IMR-90 (cell line): ENCODE measurements around the gene CENPT. TPM values are rescaled to one million over a fixed set of nuclear protein-coding genes. Genes with fewer than 3 reads are reported as not detected.

Source experiments
- ATAC-seq: fragments of 200-7000 bp; cut with Tn5 transposase; 2 replicates; pipeline ENCODE4 v1.9.1; 2020; ENCODE audit warnings: low read depth, mild to moderate bottlenecking, moderate library complexity
- BruUV-seq: library from RNA; stranded (reverse); fragments of 400-500 nt; replicated peaks from 2 replicates; lab custom pipeline; 2021; lab: Mats Ljungman, UMichigan
- CTCF ChIA-PET: fragments of 300-600 bp; formaldehyde crosslinking; extraction: SDS; loops from one replicate; lab custom pipeline; 2021; ENCODE audit warnings: antibody characterized with exemption; lab: Yijun Ruan, JAX
- POLR2A ChIA-PET: fragments of 300-600 bp; sonication (Branson Sonifier 250); formaldehyde crosslinking; loops from one replicate; lab custom pipeline; 2022; ENCODE audit warnings: antibody characterized with exemption; ENCODE audit not compliant: unreplicated experiment; lab: Charles Lee
- DNase-seq: peaks from one replicate; pipeline ENCODE4 v3.0.0; 2013
- H2AFZ ChIP-seq: replicated peaks from 2 replicates; pipeline ENCODE3; 2013; ENCODE audit warnings: low read length, mild to moderate bottlenecking; ENCODE audit not compliant: poor library complexity
- H2AK5ac ChIP-seq: 2 replicates; pipeline ENCODE4 v1.6.1; 2013; ENCODE audit warnings: low read depth, low read length, inconsistent platforms
- H2AK9ac ChIP-seq: replicated peaks from 2 replicates; pipeline ENCODE3; 2013; ENCODE audit warnings: mild to moderate bottlenecking, low read depth, low read length, moderate library complexity; ENCODE audit not compliant: poor library complexity
- H2BK120ac ChIP-seq: 2 replicates; pipeline ENCODE4 v1.6.1; 2013; ENCODE audit warnings: low read depth, low read length, inconsistent platforms
- H2BK15ac ChIP-seq: 3 replicates; pipeline ENCODE4 v1.6.1; 2013; ENCODE audit warnings: low read depth, low read length, inconsistent platforms
- H2BK20ac ChIP-seq: 2 replicates; pipeline ENCODE4 v1.6.1; 2013; ENCODE audit warnings: low read depth, mild to moderate bottlenecking, inconsistent platforms, low read length, moderate library complexity
- H2BK5ac ChIP-seq: 2 replicates; pipeline ENCODE4 v1.6.1; 2013; ENCODE audit warnings: mild to moderate bottlenecking, low read depth, low read length, inconsistent platforms; ENCODE audit not compliant: poor library complexity, severe bottlenecking
- H3K14ac ChIP-seq: replicated peaks from 2 replicates; pipeline ENCODE4 v1.6.1; 2013; ENCODE audit warnings: low read depth, low read length, inconsistent platforms
- H3K18ac ChIP-seq: 2 replicates; pipeline ENCODE4 v1.6.1; 2013; ENCODE audit warnings: low read depth, low read length, control low read depth
- H3K23ac ChIP-seq: 2 replicates; pipeline ENCODE4 v1.6.1; 2013; ENCODE audit warnings: low read depth, low read length, inconsistent platforms
- H3K27ac ChIP-seq: 2 replicates; pipeline ENCODE4 v1.5.1; 2013; ENCODE audit warnings: mild to moderate bottlenecking, control low read depth, low read length; ENCODE audit not compliant: insufficient read depth
- H3K27me3 ChIP-seq: 2 replicates; pipeline ENCODE4 v1.6.1; 2013; ENCODE audit warnings: low read length; ENCODE audit not compliant: control insufficient read depth, insufficient read depth
- H3K36me3 ChIP-seq: 2 replicates; pipeline ENCODE4 v1.6.1; 2013; ENCODE audit warnings: low read length, mixed read lengths; ENCODE audit not compliant: control insufficient read depth, insufficient read depth
- H3K4ac ChIP-seq: 2 replicates; pipeline ENCODE4 v1.6.1; 2013; ENCODE audit warnings: low read depth, low read length, inconsistent platforms
- H3K4me1 ChIP-seq: 2 replicates; pipeline ENCODE4 v1.6.1; 2013; ENCODE audit warnings: low read length, mixed read lengths; ENCODE audit not compliant: control insufficient read depth, insufficient read depth
- H3K4me2 ChIP-seq: 2 replicates; pipeline ENCODE4 v1.6.1; 2013; ENCODE audit warnings: low read depth, mild to moderate bottlenecking, control low read depth, low read length, moderate library complexity
- H3K4me3 ChIP-seq: 2 replicates; pipeline ENCODE4 v1.5.1; 2013; ENCODE audit warnings: low read depth, mild to moderate bottlenecking, control low read depth, low read length, moderate library complexity; ENCODE audit not compliant: insufficient read depth
- H3K56ac ChIP-seq: 2 replicates; pipeline ENCODE4 v1.6.1; 2013; ENCODE audit warnings: low read length, inconsistent platforms; ENCODE audit not compliant: insufficient read depth; ENCODE audit errors: extremely low read depth
- H3K79me1 ChIP-seq, 2 experiments: 2 replicates each; pipeline ENCODE4 v1.6.1; 2013; ENCODE audit warnings: low read length in 2 of 2, inconsistent platforms in 1 of 2, low read depth in 1 of 2
- H3K9ac ChIP-seq: 2 replicates; pipeline ENCODE4 v1.6.1; 2013; ENCODE audit warnings: low read depth, low read length, control low read depth
- H3K9me1 ChIP-seq: 2 replicates; pipeline ENCODE4 v1.6.1; 2013; ENCODE audit warnings: low read length, inconsistent platforms; ENCODE audit not compliant: insufficient read depth
- H3K9me3 ChIP-seq: 2 replicates; pipeline ENCODE4 v1.6.1; 2013; ENCODE audit warnings: low read length; ENCODE audit not compliant: control insufficient read depth, insufficient read depth
- H4K20me1 ChIP-seq: 2 replicates; pipeline ENCODE4 v1.6.1; 2013; ENCODE audit warnings: low read length, inconsistent platforms; ENCODE audit not compliant: insufficient read depth
- H4K5ac ChIP-seq: 2 replicates; pipeline ENCODE4 v1.6.1; 2013; ENCODE audit warnings: mild to moderate bottlenecking, low read depth, low read length, control low read depth
- H4K8ac ChIP-seq, 2 experiments: 2 replicates each; pipeline ENCODE4 v1.6.1; 2013; ENCODE audit warnings: low read depth in 2 of 2, low read length in 2 of 2, control low read depth in 1 of 2, inconsistent platforms in 1 of 2
- H4K91ac ChIP-seq: 2 replicates; pipeline ENCODE4 v1.6.1; 2013; ENCODE audit warnings: low read depth, low read length, inconsistent platforms; ENCODE audit not compliant: insufficient read depth
- BHLHE40 ChIP-seq: fragments of 150-350 bp; IDR thresholded peaks from 2 replicates; pipeline ENCODE4 v1.6.1; 2016; ENCODE audit warnings: mild to moderate bottlenecking, low read depth, low read length
- CEBPB ChIP-seq: IDR thresholded peaks from 2 replicates; pipeline ENCODE4 v1.6.1; 2012; ENCODE audit warnings: low read depth, low read length, improper control_type of control experiment
- CHD1 ChIP-seq: IDR thresholded peaks from 2 replicates; pipeline ENCODE4 v1.6.1; 2012; ENCODE audit warnings: low read depth, low read length, improper control_type of control experiment
- FOS ChIP-seq: fragments of 150-350 bp; IDR thresholded peaks from 2 replicates; pipeline ENCODE4 v1.6.1; 2016; ENCODE audit warnings: low read depth, low read length
- MAFK ChIP-seq: IDR thresholded peaks from 2 replicates; pipeline ENCODE4 v1.6.1; 2012; ENCODE audit warnings: low read depth, low read length, improper control_type of control experiment
- MXI1 ChIP-seq: IDR thresholded peaks from 2 replicates; pipeline ENCODE4 v1.6.1; 2012; ENCODE audit warnings: low read depth, mild to moderate bottlenecking, low read length, moderate library complexity, borderline replicate concordance
- NFE2L2 ChIP-seq: fragments of 150-350 bp; IDR thresholded peaks from 2 replicates; pipeline ENCODE4 v1.6.1; 2016; ENCODE audit warnings: low read depth, mild to moderate bottlenecking, low read length
- POLR2A ChIP-seq: IDR thresholded peaks from 2 replicates; pipeline ENCODE4 v1.6.1; 2012; ENCODE audit warnings: mild to moderate bottlenecking, low read depth, low read length
- RAD21 ChIP-seq: IDR thresholded peaks from 2 replicates; pipeline ENCODE4 v1.6.1; 2012; ENCODE audit warnings: low read length, improper control_type of control experiment
- RCOR1 ChIP-seq: IDR thresholded peaks from 2 replicates; pipeline ENCODE4 v1.6.1; 2012; ENCODE audit warnings: mild to moderate bottlenecking, low read length, improper control_type of control experiment; ENCODE audit not compliant: insufficient replicate concordance
- RFX5 ChIP-seq: IDR thresholded peaks from 2 replicates; pipeline ENCODE4 v1.8.0; 2012; ENCODE audit warnings: low read depth, mild to moderate bottlenecking, low read length, moderate library complexity
- SMC3 ChIP-seq: fragments of 150-350 bp; IDR thresholded peaks from 2 replicates; pipeline ENCODE4 v1.6.1; 2016; ENCODE audit warnings: low read depth, mild to moderate bottlenecking, antibody characterized with exemption, low read length, moderate library complexity
- USF2 ChIP-seq: fragments of 150-350 bp; IDR thresholded peaks from 2 replicates; pipeline ENCODE4 v1.6.1; 2017; ENCODE audit warnings: mild to moderate bottlenecking, antibody characterized with exemption, low read length, low read depth
- WGBS, 2 experiments: methylation state at CpG; one replicate each; pipeline versions ENCODE4 v1.1.5 to v1.1.7; 2013; ENCODE audit warnings: missing lambda C conversion rate in 2 of 2; ENCODE audit not compliant: insufficient read length in 1 of 2; ENCODE audit errors: extremely low coverage in 2 of 2; 5-methylcytosine and 5-hydroxymethylcytosine counted together
- dilution Hi-C: fragments of 300-500 bp; cut with HindIII; formaldehyde crosslinking; loops from one replicate; pipeline ENCODE4 v1.14.3; 2018; ENCODE audit warnings: low sequenced_read_pairs; ENCODE audit not compliant: unreplicated experiment
- in situ Hi-C: fragments of 300-500 bp; cut with MboI; formaldehyde crosslinking; loops from 3 replicates; pipeline ENCODE4 v1.14.3; 2019; ENCODE audit warnings: low sequenced_read_pairs, inconsistent platforms, mixed read lengths
- intact Hi-C: fragments of 100-400 bp; cut with micrococcal nuclease; formaldehyde crosslinking; loops from 2 replicates; pipeline ENCODE4 v1.10.0; 2022
- polyA plus RNA-seq, 3 experiments: library from polyadenylated mRNA; depleted of rRNA; stranded (reverse); fragments of >200 nt; gene quantifications; 2 replicates each; pipeline ENCODE4 v1.2.3, GENCODE V29; 2012; ENCODE audit warnings: low replicate concordance in 1 of 3
- total RNA-seq: library from RNA; depleted of rRNA; stranded (reverse); fragments of >200 nt; gene quantifications from 2 replicates; pipeline ENCODE4 v1.2.3, GENCODE V29; 2012
- TF ChIP-seq, protein P1 (sequence below): fragments of 150-350 bp; IDR thresholded peaks from 2 replicates; pipeline ENCODE4 v1.6.1; 2016; ENCODE audit warnings: low read depth, mild to moderate bottlenecking, low read length, moderate library complexity, borderline replicate concordance

The CENPT gene
- total and polyA plus RNA-seq, 2 of the 4 experiments (the other 2 are of a cell fraction): 33.3 to 83.1 TPM

- peaks cover 65% of the 10 kb centered on the region for H4K20me1 ChIP-seq
- DNase-seq (no peak), ATAC-seq (no peak)
- CTCF ChIA-PET: interaction anchor here (1.4 kb wide), 1 partner anchor 49 kb away, joined by 5 read pairs; no protein-coding TSS in a partner anchor
- H4K5ac ChIP-seq: no peak overlapping the region
- H3K56ac ChIP-seq: no peak overlapping the region
- no peak overlapping the region for H2BK5ac ChIP-seq
- in situ Hi-C loops (no loop called here), dilution Hi-C loops (no loop called here), intact Hi-C loops (loop anchor here (2.0 kb wide), 1 partner anchor 48 kb away; no protein-coding TSS in a partner anchor)
- TF ChIP-seq SMC3 (no peak), FOS (no peak), RAD21 (no peak), RFX5 (no peak), CEBPB (no peak), BHLHE40 (no peak), USF2 (no peak), POLR2A (no peak), RCOR1 (no peak), NFE2L2 (no peak), MXI1 (no peak), MAFK (no peak), CHD1 (no peak)
- TF ChIP-seq, protein P1, sequence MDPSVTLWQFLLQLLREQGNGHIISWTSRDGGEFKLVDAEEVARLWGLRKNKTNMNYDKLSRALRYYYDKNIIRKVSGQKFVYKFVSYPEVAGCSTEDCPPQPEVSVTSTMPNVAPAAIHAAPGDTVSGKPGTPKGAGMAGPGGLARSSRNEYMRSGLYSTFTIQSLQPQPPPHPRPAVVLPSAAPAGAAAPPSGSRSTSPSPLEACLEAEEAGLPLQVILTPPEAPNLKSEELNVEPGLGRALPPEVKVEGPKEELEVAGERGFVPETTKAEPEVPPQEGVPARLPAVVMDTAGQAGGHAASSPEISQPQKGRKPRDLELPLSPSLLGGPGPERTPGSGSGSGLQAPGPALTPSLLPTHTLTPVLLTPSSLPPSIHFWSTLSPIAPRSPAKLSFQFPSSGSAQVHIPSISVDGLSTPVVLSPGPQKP: no peak
- H3K14ac ChIP-seq: no peak overlapping the region
- no CpG with 5 or more reads among the region's 2 CpGs for WGBS, 2 experiments
- H4K91ac ChIP-seq: no peak overlapping the region
- peaks cover 20% of the 10 kb centered on the region for H3K4me1 ChIP-seq
- no peaks in the 10 kb centered on the region for H3K27me3 ChIP-seq
- no peak overlapping the region for H2BK120ac ChIP-seq
- H3K18ac ChIP-seq: no peak overlapping the region
- no peak overlapping the region for H3K4me3 ChIP-seq
- H3K27ac ChIP-seq: no peak overlapping the region
- no peak overlapping the region for H2AFZ ChIP-seq
- no peak overlapping the region for H4K8ac ChIP-seq
- H2BK15ac ChIP-seq: no peak overlapping the region
- peaks cover 36% of the 10 kb centered on the region for H3K36me3 ChIP-seq
- H2BK20ac ChIP-seq: no peak overlapping the region
- POLR2A ChIA-PET: no interaction called here
- H3K79me1 ChIP-seq: peaks cover 58 to 69% of the 10 kb centered on the region in 2 experiments
- H2AK5ac ChIP-seq: no peak overlapping the region
- no peak overlapping the region for H3K9ac ChIP-seq
- H3K4ac ChIP-seq: no peak overlapping the region
- H2AK9ac ChIP-seq: no peak overlapping the region
- H3K9me1 ChIP-seq: peaks cover 49% of the 10 kb centered on the region
- no peak overlapping the region for H3K4me2 ChIP-seq
- H3K9me3 ChIP-seq: no peaks in the 10 kb centered on the region
- BruUV-seq: no TSS peak
- no peak overlapping the region for H3K23ac ChIP-seq
These were observed 17.1 kb upstream of the CENPT start for GRCh38 chr16:67864594-67864993.
